SU-DHL-6 (cell line): Measurements from ENCODE around the gene RCHY1.

Experiments
- H2AFZ ChIP-seq: fragments of 200-600 bp; sonication (generic); 2 replicates; pipeline ENCODE4 v1.6.1; 2014; ENCODE audit warnings: low read depth, mild to moderate bottlenecking, moderate library complexity, mixed read lengths, antibody characterized with exemption, low read length; ENCODE audit not compliant: severe bottlenecking
- H3F3A ChIP-seq: fragments of 200-600 bp; shearing (Covaris generic); 2 replicates; pipeline ENCODE4 v1.6.0; 2016; ENCODE audit warnings: antibody characterized with exemption, mild to moderate bottlenecking; ENCODE audit not compliant: insufficient read depth
- H3K27ac ChIP-seq: fragments of 200-600 bp; sonication (generic); 2 replicates; pipeline ENCODE4 v1.5.1; 2016; ENCODE audit warnings: low read depth, mild to moderate bottlenecking, low read length, moderate library complexity, mixed read lengths
- H3K27me3 ChIP-seq: fragments of 200-600 bp; sonication (generic), shearing (Covaris generic); 2 replicates; pipeline ENCODE4 v1.6.0; 2014; ENCODE audit warnings: mild to moderate bottlenecking, low read length
- H3K36me3 ChIP-seq: fragments of 200-600 bp; sonication (generic); 2 replicates; pipeline ENCODE4 v1.6.1; 2014; ENCODE audit warnings: mild to moderate bottlenecking, low read length, mixed read lengths
- H3K4me2 ChIP-seq: fragments of 300-600, 200-600 bp; shearing (Covaris generic), sonication (generic); 2 replicates; pipeline ENCODE4 v1.6.0; 2014; ENCODE audit warnings: low read length, low read depth, mild to moderate bottlenecking; ENCODE audit not compliant: poor library complexity, severe bottlenecking
- H3K4me3 ChIP-seq: fragments of 200-600 bp; sonication (generic); 2 replicates; pipeline ENCODE4 v1.5.1; 2014; ENCODE audit warnings: antibody characterized with exemption, low read length, mild to moderate bottlenecking, mixed read lengths; ENCODE audit not compliant: insufficient read depth, poor library complexity, severe bottlenecking
- H3K79me2 ChIP-seq: fragments of 200-600 bp; sonication (generic); 2 replicates; pipeline ENCODE4 v1.6.1; 2014; ENCODE audit warnings: mild to moderate bottlenecking, low read length, moderate library complexity; ENCODE audit not compliant: insufficient read depth
- H3K9ac ChIP-seq: fragments of 200-600 bp; sonication (generic); 2 replicates; pipeline ENCODE4 v1.7.0; 2014; ENCODE audit warnings: mild to moderate bottlenecking, low read length
- H3K9me2 ChIP-seq: fragments of 200-600 bp; sonication (generic); replicated peaks from 2 replicates; pipeline ENCODE4 v1.6.1; 2014; ENCODE audit warnings: low read length; ENCODE audit not compliant: insufficient read depth
- H3K9me3 ChIP-seq: fragments of 200-600 bp; sonication (generic); 2 replicates; pipeline ENCODE4 v1.6.1; 2014; ENCODE audit warnings: low read length, mixed read lengths; ENCODE audit not compliant: insufficient read depth
- H4K20me1 ChIP-seq: fragments of 200-600 bp; sonication (generic); 2 replicates; pipeline ENCODE4 v1.6.1; 2014; ENCODE audit warnings: low read depth, mild to moderate bottlenecking, antibody characterized with exemption, low read length, moderate library complexity, mixed read lengths
- CTCF ChIP-seq: fragments of 200-600 bp; sonication (generic); IDR thresholded peaks from one replicate; pipeline ENCODE4 v1.5.1; 2017; ENCODE audit warnings: antibody characterized with exemption, mild to moderate bottlenecking, low read length, moderate library complexity; ENCODE audit not compliant: insufficient read depth, poor library complexity, severe bottlenecking
- EZH2phosphoT487 ChIP-seq: fragments of 200-600 bp; sonication (generic), shearing (Covaris generic); conservative IDR thresholded peaks from 2 replicates; pipeline ENCODE4 v1.6.1; 2018; ENCODE audit warnings: mild to moderate bottlenecking, antibody characterized with exemption, low read length, moderate library complexity, mixed read lengths

RCHY1 gene

GRCh38 chr4:75495476-75495875 is 18.7 kb downstream of the RCHY1 start:
- Histone ChIP-seq H3K9me3 (no peaks in the 10 kb centered on the region), H4K20me1 (no peaks in the 10 kb centered on the region), H2AFZ (no peak overlapping the region), H3K36me3 (0 out of 2 replicates have a peak, but pooled peaks cover 3% of the 10 kb centered on the region), H3K9ac (no peak overlapping the region), H3K4me2 (no peak overlapping the region), H3K27ac (no peak overlapping the region), H3K4me3 (no peak overlapping the region), H3K9me2 (no peaks in the 10 kb centered on the region), H3K27me3 (no peaks in the 10 kb centered on the region), H3K79me2 (0 out of 2 replicates have a peak, but pooled peaks cover 4% of the 10 kb centered on the region), H3F3A (no peaks in the 10 kb centered on the region; the same call in 1 of the 2 replicates)
- no peak for TF ChIP-seq CTCF
- TF ChIP-seq EZH2phosphoT487: no peak

- H3K9me2 ChIP-seq: no peaks in the 10 kb centered on the region
- no peak overlapping the region for H2AFZ ChIP-seq
- TF ChIP-seq CTCF (no peak), EZH2phosphoT487 (no peak)
- no peaks in the 10 kb centered on the region; the same call in 1 of the 2 replicates for H3F3A ChIP-seq
- H3K4me2 ChIP-seq: no peak overlapping the region
- H3K27ac ChIP-seq: no peak overlapping the region
- no peaks in the 10 kb centered on the region for H3K9me3 ChIP-seq
- H3K79me2 ChIP-seq: 0 out of 2 replicates have a peak, but pooled peaks cover 4% of the 10 kb centered on the region
- H3K27me3 ChIP-seq: no peaks in the 10 kb centered on the region
- no peak overlapping the region for H3K9ac ChIP-seq
- H3K36me3 ChIP-seq: 0 out of 2 replicates have a peak, but pooled peaks cover 3% of the 10 kb centered on the region
- H3K4me3 ChIP-seq: no peak overlapping the region
- no peaks in the 10 kb centered on the region for H4K20me1 ChIP-seq
Observed at GRCh38 chr4:75494563-75494962, 19.6 kb downstream of the RCHY1 start.

GRCh38 chr4:75490155-75490554 is 24.0 kb downstream of the RCHY1 start:
- Histone ChIP-seq H3F3A (no peaks in the 10 kb centered on the region; the same call in 1 of the 2 replicates), H3K4me2 (no peak overlapping the region)

More at GRCh38 chr4:75490155-75490554, 24.0 kb downstream of the RCHY1 start:
- Histone ChIP-seq H4K20me1 (no peaks in the 10 kb centered on the region), H3K9me2 (no peaks in the 10 kb centered on the region), H2AFZ (no peak overlapping the region), H3K79me2 (no peaks in the 10 kb centered on the region), H3K9ac (no peak overlapping the region), H3K27me3 (no peaks in the 10 kb centered on the region), H3K27ac (no peak overlapping the region), H3K36me3 (0 out of 2 replicates have a peak, but pooled peaks cover 5% of the 10 kb centered on the region), H3K4me3 (no peak overlapping the region), H3K9me3 (no peaks in the 10 kb centered on the region)
- TF ChIP-seq EZH2phosphoT487 (no peak), CTCF (no peak)
